ENCODE results near the gene G6PC1. TPM values are rescaled to one million over a fixed set of nuclear protein-coding genes. Genes with fewer than 3 reads are reported as not detected.
"Not testable (repeated sequence)": the region's sequence is repeated elsewhere in the genome, so short reads cannot be mapped to it uniquely, and the experiment has no call there.

Gene G6PC1
- not detected for total RNA-seq

- intact Hi-C loops (cut with micrococcal nuclease): no loop called here
- CTCF ChIA-PET: no interaction called here
- Mint-ChIP-seq H3K4me1 (ENCODE audit: low read depth) (no peaks in the 10 kb centered on the region), H3K36me3 (ENCODE audit: low read depth) (no peaks in the 10 kb centered on the region), H3K9me3 (no peaks in the 10 kb centered on the region), H3K4me3 (no peak within 1 kb of the TSS), H3K27me3 (peaks cover 9% of the 10 kb centered on the region), H3K27ac (no peak within 1 kb of the TSS)
- DNase-seq (no peak), ATAC-seq (no peak)
- no peak for TF ChIP-seq CTCF (IDR thresholded peaks at IDR 0.05)
- POLR2A ChIA-PET: no interaction called here
These were observed at the start of gene G6PC1 for GRCh38 chr17:42900460-42901331. TSS of gene G6PC1 (plus strand) at chr17:42900799. CDS start at chr17:42900877, 78 bp downstream.

DNA sequence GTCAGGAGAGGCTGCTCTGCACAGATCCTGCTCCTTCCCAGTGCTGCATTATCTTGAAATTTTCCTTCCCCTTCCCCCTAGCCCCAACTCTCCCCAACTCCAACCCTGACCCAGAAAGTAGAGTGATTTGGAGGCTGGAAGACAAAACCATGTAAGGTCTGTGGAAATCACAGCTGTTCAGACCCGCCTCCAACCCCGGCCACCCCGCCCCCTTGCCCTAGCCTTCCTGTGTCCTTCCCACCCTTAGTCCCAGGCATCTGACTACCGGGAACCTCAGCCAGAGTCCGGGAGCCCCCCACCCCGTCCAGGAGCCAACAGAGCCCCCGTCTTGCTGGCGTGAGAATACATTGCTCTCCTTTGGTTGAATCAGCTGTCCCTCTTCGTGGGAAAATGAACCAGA is 49.6 kb upstream of the G6PC1 start, which contains the start of gene AOC3:
Gene AOC3, plus strand, starts transcription at position 246 of the 400 bp plus-strand sequence. Its CDS starts 145 bp downstream, at position 391.
- H3K27ac Mint-ChIP-seq: no peak within 1 kb of the TSS
- CTCF ChIA-PET: interaction anchor here (1.3 kb wide), 1 partner anchor 27 kb away, joined by 4 read pairs; the partner anchor contains the start of gene BECN1
- no peaks in the 10 kb centered on the region for H3K9me3 Mint-ChIP-seq
- peaks cover 10% of the 10 kb centered on the region for H3K4me1 Mint-ChIP-seq (ENCODE audit: low read depth)
- no peak for DNase-seq
- intact Hi-C loops (cut with micrococcal nuclease): no loop called here
- H3K4me3 Mint-ChIP-seq: no peak within 1 kb of the TSS
- no peak for TF ChIP-seq CTCF (IDR thresholded peaks at IDR 0.05)
- ATAC-seq: no peak
- no peaks in the 10 kb centered on the region for H3K27me3 Mint-ChIP-seq
- peaks cover 2% of the 10 kb centered on the region for H3K36me3 Mint-ChIP-seq (ENCODE audit: low read depth)
- POLR2A ChIA-PET: interaction anchor here (1.0 kb wide), 1 partner anchor 18 kb away, joined by 5 read pairs; the partner anchor contains the start of gene PSME3

DNA sequence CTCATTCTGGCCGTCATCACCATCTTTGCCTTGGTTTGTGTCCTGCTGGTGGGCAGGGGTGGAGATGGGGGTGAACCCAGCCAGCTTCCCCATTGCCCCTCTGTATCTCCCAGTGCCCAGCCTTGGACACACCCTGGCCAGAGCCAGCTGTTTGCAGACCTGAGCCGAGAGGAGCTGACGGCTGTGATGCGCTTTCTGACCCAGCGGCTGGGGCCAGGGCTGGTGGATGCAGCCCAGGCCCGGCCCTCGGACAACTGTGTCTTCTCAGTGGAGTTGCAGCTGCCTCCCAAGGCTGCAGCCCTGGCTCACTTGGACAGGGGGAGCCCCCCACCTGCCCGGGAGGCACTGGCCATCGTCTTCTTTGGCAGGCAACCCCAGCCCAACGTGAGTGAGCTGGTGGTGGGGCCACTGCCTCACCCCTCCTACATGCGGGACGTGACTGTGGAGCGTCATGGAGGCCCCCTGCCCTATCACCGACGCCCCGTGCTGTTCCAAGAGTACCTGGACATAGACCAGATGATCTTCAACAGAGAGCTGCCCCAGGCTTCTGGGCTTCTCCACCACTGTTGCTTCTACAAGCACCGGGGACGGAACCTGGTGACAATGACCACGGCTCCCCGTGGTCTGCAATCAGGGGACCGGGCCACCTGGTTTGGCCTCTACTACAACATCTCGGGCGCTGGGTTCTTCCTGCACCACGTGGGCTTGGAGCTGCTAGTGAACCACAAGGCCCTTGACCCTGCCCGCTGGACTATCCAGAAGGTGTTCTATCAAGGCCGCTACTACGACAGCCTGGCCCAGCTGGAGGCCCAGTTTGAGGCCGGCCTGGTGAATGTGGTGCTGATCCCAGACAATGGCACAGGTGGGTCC is 49.0 kb upstream of the G6PC1 start:
- H3K4me1 Mint-ChIP-seq (ENCODE audit: low read depth); intact Hi-C loops (cut with micrococcal nuclease); H3K4me3 Mint-ChIP-seq; H3K9me3 Mint-ChIP-seq; H3K36me3 Mint-ChIP-seq (ENCODE audit: low read depth); DNase-seq; H3K27me3 Mint-ChIP-seq; H3K27ac Mint-ChIP-seq; ATAC-seq: not testable (repeated sequence)
- POLR2A ChIA-PET: interaction anchor here (1.0 kb wide), 1 partner anchor 18 kb away, joined by 5 read pairs; the partner anchor contains the start of gene PSME3
- CTCF ChIA-PET: interaction anchor here (1.3 kb wide), 1 partner anchor 28 kb away, joined by 4 read pairs; the partner anchor contains the start of gene BECN1

GRCh38 chr17:42852351-42852750 is 48.2 kb upstream of the G6PC1 start:
- Mint-ChIP-seq H3K36me3 (ENCODE audit: low read depth) (no peaks in the 10 kb centered on the region), H3K9me3 (no peaks in the 10 kb centered on the region), H3K4me3 (no peak overlapping the region), H3K27me3 (no peaks in the 10 kb centered on the region), H3K4me1 (ENCODE audit: low read depth) (peaks cover 2% of the 10 kb centered on the region), H3K27ac (no peak overlapping the region)
- intact Hi-C loops (cut with micrococcal nuclease): no loop called here
- DNase-seq (no peak), ATAC-seq (no peak)
- no peak for TF ChIP-seq CTCF (IDR thresholded peaks at IDR 0.05)
- ChIA-PET POLR2A (interaction anchor here (1.0 kb wide), 1 partner anchor 20 kb away, joined by 3 read pairs; no protein-coding TSS in a partner anchor), CTCF (interaction anchor here (1.3 kb wide), 1 partner anchor 29 kb away, joined by 4 read pairs; the partner anchor contains the start of gene BECN1)

DNA sequence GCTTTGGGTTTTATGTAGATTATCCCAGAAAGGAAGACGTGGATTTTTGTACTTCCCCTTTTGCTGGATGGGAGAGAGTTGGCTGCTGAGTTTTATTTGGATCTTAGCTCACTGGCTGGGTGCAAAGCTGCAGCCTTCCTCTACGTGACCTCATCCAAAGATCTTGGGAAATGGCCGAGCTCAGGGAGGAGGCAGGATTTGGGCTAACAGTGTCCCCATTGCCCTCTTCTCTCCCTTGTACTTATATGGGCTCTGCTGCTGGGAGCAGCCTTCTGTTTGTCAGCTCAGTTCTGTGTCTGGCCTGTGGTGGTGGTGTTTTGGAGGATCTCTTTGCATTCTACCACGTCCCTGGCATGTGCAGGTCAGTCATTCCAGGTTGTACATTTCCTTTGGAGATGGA is 47.6 kb upstream of the G6PC1 start:
- CTCF ChIA-PET: no interaction called here

More for the DNA sequence above, 47.6 kb upstream of the G6PC1 start:
- DNase-seq (no peak), ATAC-seq (no peak)
- Mint-ChIP-seq H3K4me3 (no peak overlapping the region), H3K27me3 (no peaks in the 10 kb centered on the region), H3K36me3 (ENCODE audit: low read depth) (no peaks in the 10 kb centered on the region), H3K9me3 (no peaks in the 10 kb centered on the region), H3K4me1 (ENCODE audit: low read depth) (peaks cover 2% of the 10 kb centered on the region), H3K27ac (no peak overlapping the region)
- POLR2A ChIA-PET: interaction anchor here (1.0 kb wide), 1 partner anchor 21 kb away, joined by 3 read pairs; no protein-coding TSS in a partner anchor
- no peak for TF ChIP-seq CTCF (IDR thresholded peaks at IDR 0.05)
- intact Hi-C loops (cut with micrococcal nuclease): no loop called here

All from activated CD8-positive, alpha-beta T cell treated with anti-CD3 and anti-CD28 coated beads for 36 hours (primary cell).